D721Med (cell line): ENCODE data around the gene DKK3.

ENCODE experiments used
- DNase-seq: peaks from one replicate; pipeline ENCODE4 v3.0.0; 2011; ENCODE audit warnings: low spot score; ENCODE audit not compliant: insufficient read length
- FAIRE-seq: peaks from 2 replicates; lab custom pipeline; 2011; peaks lifted over from hg19 to GRCh38; lab: Jason Lieb, UNC
- CTCF ChIP-seq: IDR thresholded peaks from 2 replicates; pipeline ENCODE4 v1.5.1; 2012; ENCODE audit warnings: mild to moderate bottlenecking, control low read depth; ENCODE audit not compliant: insufficient read depth; ENCODE audit errors: missing control alignments

DKK3 gene

GRCh38 chr11:11980841-11981308 lies 27.6 kb downstream of the DKK3 start:
- no peak for FAIRE-seq
- no peak for DNase-seq
- no peak for TF ChIP-seq CTCF

GRCh38 chr11:11980200-11980599 lies 28.2 kb downstream of the DKK3 start:
- TF ChIP-seq CTCF: no peak
- no peak for FAIRE-seq
- DNase-seq: no peak

- FAIRE-seq (no peak), DNase-seq (no peak)
- TF ChIP-seq CTCF: no peak
Measured at GRCh38 chr11:11979488-11980117, 28.8 kb downstream of the DKK3 start.

- DNase-seq (no peak), FAIRE-seq (no peak)
- TF ChIP-seq CTCF: no peak
Measured at GRCh38 chr11:11978792-11979487, 29.5 kb downstream of the DKK3 start.

- no peak for TF ChIP-seq CTCF
- FAIRE-seq: no peak
Measured at GRCh38 chr11:11978098-11978637, 30.3 kb downstream of the DKK3 start.

GRCh38 chr11:11977206-11977938 lies 31.1 kb downstream of the DKK3 start:
- no peak for DNase-seq
- no peak for TF ChIP-seq CTCF
- no peak for FAIRE-seq

More at GRCh38 chr11:11978098-11978637, 30.3 kb downstream of the DKK3 start:
- DNase-seq: no peak
